Measurements from ENCODE around the gene ING4.

The ING4 gene

DNA sequence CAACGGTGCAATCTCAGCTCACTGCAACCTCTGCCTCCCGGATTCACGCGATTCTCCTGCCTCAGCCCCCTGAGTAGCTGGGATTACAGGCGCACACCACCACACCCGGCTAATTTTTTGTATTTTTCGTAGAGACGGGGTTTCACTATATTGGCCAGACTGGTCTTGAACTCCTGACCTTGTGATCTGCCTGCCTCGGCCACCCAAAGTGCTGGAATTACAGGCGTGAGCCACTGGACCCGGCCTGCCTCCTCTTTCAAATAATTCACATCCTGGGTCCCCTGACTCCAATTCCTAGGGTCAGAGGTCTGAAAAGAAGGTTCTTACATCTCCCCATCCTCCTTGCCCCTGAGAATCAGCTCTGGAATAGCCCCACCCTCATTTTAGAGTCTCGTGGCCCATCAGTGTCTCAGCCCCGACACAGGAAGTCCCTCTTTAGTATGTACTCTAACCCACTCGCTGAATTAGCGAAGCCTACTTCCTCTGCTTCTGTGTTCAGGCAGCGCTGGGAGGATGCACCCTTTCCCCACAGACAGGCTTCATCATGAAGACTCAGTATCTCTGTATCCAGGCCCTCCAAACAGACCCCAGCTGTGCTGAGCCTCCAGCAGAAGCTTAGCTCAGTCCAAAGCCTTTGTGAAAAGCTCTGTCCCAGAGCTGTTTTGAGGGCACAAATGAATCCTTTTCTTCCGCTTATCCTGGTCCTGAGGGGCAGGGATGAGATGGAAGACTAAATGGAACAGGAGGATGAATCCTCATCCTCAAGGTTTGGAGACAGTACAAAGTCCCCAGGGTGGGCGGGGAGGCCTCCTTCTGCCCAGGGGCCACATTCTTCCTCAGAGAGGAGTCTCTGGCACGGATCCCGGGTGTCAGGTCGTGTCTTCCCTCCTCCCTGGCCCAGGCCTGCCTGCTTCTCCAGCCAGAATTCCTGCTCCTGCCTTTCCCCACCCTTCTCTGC lies 30.6 kb downstream of the ING4 start:
- peak; percentile 28 for DNase-seq (ENCODE audit: low spot score)
- ChIA-PET POLR2A (ENCODE audit: low non-redundant PET) (no interaction called here), CTCF (no interaction called here)
- TF ChIP-seq, protein P1, sequence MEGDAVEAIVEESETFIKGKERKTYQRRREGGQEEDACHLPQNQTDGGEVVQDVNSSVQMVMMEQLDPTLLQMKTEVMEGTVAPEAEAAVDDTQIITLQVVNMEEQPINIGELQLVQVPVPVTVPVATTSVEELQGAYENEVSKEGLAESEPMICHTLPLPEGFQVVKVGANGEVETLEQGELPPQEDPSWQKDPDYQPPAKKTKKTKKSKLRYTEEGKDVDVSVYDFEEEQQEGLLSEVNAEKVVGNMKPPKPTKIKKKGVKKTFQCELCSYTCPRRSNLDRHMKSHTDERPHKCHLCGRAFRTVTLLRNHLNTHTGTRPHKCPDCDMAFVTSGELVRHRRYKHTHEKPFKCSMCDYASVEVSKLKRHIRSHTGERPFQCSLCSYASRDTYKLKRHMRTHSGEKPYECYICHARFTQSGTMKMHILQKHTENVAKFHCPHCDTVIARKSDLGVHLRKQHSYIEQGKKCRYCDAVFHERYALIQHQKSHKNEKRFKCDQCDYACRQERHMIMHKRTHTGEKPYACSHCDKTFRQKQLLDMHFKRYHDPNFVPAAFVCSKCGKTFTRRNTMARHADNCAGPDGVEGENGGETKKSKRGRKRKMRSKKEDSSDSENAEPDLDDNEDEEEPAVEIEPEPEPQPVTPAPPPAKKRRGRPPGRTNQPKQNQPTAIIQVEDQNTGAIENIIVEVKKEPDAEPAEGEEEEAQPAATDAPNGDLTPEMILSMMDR (conservative IDR thresholded peaks at IDR 0.05; ENCODE audit: low read depth) = no peak
- peak overlapping the region; percentile 94 for H3K27ac ChIP-seq

DNA sequence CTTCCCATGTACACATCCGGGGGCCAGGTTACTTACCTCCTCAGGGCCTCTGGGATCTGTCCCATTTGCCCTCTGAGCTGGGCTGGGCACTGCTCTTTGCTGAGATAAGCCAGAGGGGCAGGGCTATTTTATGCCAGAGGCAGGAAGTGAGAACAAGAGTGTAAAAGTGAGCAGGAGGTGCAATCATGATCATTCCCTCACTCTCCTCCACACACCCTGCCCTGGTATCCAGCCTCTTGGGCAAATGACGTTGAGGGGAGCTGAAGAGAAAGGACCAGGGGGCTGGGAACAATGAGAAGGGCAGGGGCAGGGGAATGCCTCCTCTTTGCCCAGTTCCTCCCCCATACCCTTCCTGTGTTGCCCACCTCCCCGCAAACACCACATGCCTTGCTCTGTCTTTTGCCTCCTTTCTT lies 31.4 kb downstream of the ING4 start:
- POLR2A ChIA-PET (ENCODE audit: low non-redundant PET) = no interaction called here
- CTCF ChIA-PET = no interaction called here
- peak overlapping the region; percentile 94 for H3K27ac ChIP-seq
- DNase-seq (ENCODE audit: low spot score) = no peak
- TF ChIP-seq, protein P1 (conservative IDR thresholded peaks at IDR 0.05; ENCODE audit: low read depth) = no peak

DNA sequence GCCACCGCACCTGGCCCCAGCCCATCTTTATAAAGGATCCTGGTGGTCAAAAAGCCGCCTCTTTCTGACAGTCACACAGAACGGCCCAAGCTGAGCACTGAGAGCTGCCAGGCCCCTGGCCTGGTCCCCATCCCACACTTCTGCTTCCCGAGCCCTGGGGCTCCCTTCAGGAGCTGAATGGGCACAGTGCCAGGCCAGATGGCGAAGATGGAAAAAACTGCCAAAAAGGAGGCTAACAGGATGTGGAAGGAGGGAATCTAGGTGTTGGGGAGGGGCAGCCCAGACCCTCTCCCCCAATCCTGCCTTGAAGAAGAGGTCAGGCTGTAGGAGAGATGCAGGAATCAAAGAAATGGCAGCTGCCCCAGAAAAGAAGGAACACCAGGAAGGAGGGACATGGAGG lies 32.2 kb downstream of the ING4 start:
- TF ChIP-seq, protein P1 (conservative IDR thresholded peaks at IDR 0.05; ENCODE audit: low read depth) = no peak
- DNase-seq (ENCODE audit: low spot score) = no peak
- CTCF ChIA-PET = no interaction called here
- peak overlapping the region; percentile 94 for H3K27ac ChIP-seq
- POLR2A ChIA-PET (ENCODE audit: low non-redundant PET) = no interaction called here

DNA sequence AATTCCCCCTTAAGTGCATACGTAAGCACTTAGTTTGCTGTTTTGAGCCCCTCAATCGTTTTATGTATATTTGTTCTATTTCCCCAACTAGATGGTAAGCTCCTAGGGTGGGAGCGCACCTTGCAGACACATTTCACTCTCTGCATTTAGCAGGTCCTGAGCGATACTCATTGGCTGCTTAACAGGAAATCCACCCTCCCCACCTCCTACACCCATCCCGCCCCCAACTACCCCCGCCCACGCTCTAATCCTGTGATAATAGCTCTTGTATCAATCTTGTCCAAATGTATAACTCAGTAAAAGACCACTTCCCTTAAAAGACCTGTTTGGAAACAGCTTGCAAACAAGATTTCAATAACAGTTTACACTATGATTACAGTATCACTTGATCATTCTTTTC lies 35.3 kb downstream of the ING4 start:
- POLR2A ChIA-PET (ENCODE audit: low non-redundant PET) = no interaction called here
- DNase-seq (ENCODE audit: low spot score) = no peak
- no peak overlapping the region for H3K27ac ChIP-seq
- CTCF ChIA-PET = no interaction called here
- TF ChIP-seq, protein P1 (conservative IDR thresholded peaks at IDR 0.05; ENCODE audit: low read depth) = no peak

DNA sequence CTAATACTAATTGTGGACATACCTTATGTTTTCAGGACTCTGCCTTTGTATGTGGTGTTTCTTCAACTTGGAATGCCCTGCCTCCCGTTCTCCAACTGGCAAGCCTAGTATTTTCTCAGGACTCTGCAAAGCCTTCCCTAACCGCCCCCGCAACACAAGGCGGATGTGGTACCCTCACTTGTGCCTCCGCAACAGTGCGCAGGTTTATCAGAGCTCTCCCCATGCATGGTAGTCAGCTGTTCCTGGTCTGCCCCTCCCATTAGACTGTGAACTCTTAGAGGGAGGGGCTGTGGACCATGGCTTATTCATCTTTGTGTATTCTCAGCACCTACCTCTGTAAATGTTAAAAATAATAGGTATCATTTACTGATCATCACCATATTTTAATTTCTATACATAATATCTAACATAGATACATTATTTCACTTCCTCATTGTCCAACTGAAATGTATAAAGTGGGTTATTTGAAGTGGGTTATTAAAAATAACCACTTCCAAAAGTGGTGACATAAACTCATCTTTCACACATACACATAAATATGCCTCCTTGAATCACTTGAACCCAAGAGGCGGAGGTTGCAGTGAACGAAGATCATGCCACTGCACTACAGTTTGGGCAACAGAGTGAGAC lies 36.1 kb downstream of the ING4 start:
- ChIA-PET CTCF (no interaction called here), POLR2A (ENCODE audit: low non-redundant PET) (no interaction called here)
- H3K27ac ChIP-seq = no peak overlapping the region
- TF ChIP-seq, protein P1 (conservative IDR thresholded peaks at IDR 0.05; ENCODE audit: low read depth) = no peak
- no peak for DNase-seq (ENCODE audit: low spot score)

DNA sequence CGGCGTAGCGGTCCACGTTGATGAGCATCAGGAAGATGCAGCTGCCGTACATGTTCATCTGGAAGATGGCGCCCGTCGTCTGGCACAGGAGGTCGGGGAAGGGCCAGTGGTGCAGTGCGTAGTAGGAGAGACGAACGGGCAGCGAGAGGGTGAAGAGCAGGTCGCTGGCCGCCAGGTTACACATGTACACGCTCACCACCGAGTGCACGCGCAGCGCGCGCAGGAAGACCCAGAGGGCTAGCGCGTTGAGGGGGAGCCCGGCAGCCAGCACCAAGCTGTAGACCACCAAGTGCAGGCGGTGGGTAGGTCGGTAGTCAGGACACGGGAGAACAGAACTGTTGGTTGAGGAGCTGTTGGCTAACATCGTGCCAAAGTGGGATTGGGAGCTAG lies 42.0 kb downstream of the ING4 start:
- TF ChIP-seq, protein P1 (conservative IDR thresholded peaks at IDR 0.05; ENCODE audit: low read depth) = no peak
- POLR2A ChIA-PET (ENCODE audit: low non-redundant PET) = interaction anchor here (0.5 to 0.6 kb wide), 2 partner anchors 13 to 1398 kb away, joined by 3 read pairs; no protein-coding TSS in a partner anchor
- CTCF ChIA-PET = interaction anchor here (0.6 to 0.7 kb wide), 2 partner anchors 41 to 68 kb away, joined by 4 read pairs; no protein-coding TSS in a partner anchor
- DNase-seq (ENCODE audit: low spot score) = no peak
- H3K27ac ChIP-seq = no peak overlapping the region

Measured in RWPE1 (cell line).